ENCODE results near the gene R3HDM4.

DNA sequence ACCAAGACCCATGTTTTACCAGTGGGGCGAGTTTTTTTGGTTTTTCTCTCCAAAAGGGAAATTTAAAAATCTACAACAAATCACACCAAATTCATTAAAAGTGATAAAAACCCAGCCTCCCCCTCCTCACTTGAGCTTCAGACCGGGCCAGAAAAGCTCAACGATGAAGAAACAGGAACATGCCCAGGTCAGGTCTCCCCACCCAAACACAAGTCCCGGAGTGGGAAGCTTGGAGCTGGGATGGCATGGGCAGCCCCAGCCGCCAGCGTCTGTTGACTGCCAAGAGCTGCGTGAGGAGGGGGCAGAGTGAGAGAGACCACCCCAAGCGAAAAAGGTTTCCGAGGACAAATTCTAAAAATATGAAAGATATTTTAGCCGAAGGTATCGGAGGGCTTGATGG is 16.0 kb downstream of the R3HDM4 start:
- TF ChIP-seq, protein P1, sequence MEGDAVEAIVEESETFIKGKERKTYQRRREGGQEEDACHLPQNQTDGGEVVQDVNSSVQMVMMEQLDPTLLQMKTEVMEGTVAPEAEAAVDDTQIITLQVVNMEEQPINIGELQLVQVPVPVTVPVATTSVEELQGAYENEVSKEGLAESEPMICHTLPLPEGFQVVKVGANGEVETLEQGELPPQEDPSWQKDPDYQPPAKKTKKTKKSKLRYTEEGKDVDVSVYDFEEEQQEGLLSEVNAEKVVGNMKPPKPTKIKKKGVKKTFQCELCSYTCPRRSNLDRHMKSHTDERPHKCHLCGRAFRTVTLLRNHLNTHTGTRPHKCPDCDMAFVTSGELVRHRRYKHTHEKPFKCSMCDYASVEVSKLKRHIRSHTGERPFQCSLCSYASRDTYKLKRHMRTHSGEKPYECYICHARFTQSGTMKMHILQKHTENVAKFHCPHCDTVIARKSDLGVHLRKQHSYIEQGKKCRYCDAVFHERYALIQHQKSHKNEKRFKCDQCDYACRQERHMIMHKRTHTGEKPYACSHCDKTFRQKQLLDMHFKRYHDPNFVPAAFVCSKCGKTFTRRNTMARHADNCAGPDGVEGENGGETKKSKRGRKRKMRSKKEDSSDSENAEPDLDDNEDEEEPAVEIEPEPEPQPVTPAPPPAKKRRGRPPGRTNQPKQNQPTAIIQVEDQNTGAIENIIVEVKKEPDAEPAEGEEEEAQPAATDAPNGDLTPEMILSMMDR (IDR thresholded peaks at IDR 0.05; ENCODE audit: insufficient read depth, low read length, poor library complexity, severe bottlenecking), result no peak
- TF ChIP-seq EZH2phosphoT487 (conservative IDR thresholded peaks at IDR 0.05; ENCODE audit: low read length), result no peak
